Fibroblast of pulmonary artery (primary cell): ENCODE results near the gene RANBP17.

ENCODE experiments used
- DNase-seq: peaks from one replicate; pipeline ENCODE4 v3.0.0-alpha.2; 2010; ENCODE audit warnings: low read depth
- H3K4me3 ChIP-seq: replicated peaks from 2 replicates; pipeline ENCODE4 v1.5.1; 2011; ENCODE audit warnings: low read depth, mild to moderate bottlenecking, control low read depth, low read length, moderate library complexity
- CTCF ChIP-seq: IDR thresholded peaks from 2 replicates; pipeline ENCODE4 v1.5.1; 2011; ENCODE audit warnings: mild to moderate bottlenecking, control low read depth, low read length, inconsistent platforms; ENCODE audit errors: missing control alignments

The RANBP17 gene

GRCh38 chr5:171316258-171317121 lies 454.7 kb downstream of the RANBP17 start:
- DNase-seq = no peak
- no peak overlapping the region for H3K4me3 ChIP-seq
- no peak for TF ChIP-seq CTCF

- TF ChIP-seq CTCF = no peak
- H3K4me3 ChIP-seq = no peak overlapping the region
- DNase-seq = no peak
These were observed 455.4 kb downstream of the RANBP17 start for GRCh38 chr5:171317230-171317629.

GRCh38 chr5:171318026-171318425 lies 456.2 kb downstream of the RANBP17 start:
- DNase-seq = no peak
- no peak overlapping the region for H3K4me3 ChIP-seq
- TF ChIP-seq CTCF = no peak

GRCh38 chr5:171321447-171321846 lies 459.6 kb downstream of the RANBP17 start:
- no peak overlapping the region for H3K4me3 ChIP-seq
- no peak for TF ChIP-seq CTCF
- DNase-seq = no peak

DNA sequence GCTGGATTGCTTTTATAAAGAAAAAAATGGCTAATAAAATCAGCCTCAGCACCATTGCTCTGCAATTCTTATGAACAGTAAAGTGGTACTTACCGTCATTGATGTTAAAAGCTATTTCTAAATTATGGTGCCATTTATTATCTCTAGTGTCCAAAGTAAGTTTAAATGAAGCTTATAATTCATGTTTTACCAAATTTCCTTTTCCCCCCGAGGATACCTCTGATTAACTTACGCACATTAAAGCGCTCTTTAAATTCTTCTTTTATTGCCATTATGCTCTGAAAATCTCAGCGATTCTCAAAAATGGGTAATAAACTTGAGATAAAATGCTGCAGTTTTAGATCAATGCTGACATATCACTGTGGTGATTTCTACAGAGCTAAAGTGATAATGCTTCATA lies 460.7 kb downstream of the RANBP17 start:
- no peak for DNase-seq

DNA sequence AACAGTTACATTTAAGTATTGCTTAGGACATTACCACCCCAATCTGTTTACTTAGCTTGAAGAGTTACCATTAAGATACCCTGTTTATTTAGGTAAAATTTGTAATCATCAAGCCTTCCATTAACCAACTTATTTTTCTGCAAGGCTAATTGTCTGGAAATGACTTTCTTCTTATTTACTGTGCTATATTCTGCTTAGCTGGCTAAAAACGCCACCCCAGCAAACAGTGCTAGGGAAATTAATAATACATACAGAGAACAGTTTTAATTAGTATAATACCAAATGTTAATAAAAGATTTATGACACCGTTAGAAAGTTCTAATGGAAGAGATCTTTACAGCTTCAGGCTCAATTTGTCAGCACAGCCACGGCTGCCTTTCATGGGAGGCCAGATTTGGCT lies 461.2 kb downstream of the RANBP17 start:
- no peak for TF ChIP-seq CTCF
- H3K4me3 ChIP-seq = no peak overlapping the region
- no peak for DNase-seq

More for the DNA sequence above, 460.7 kb downstream of the RANBP17 start:
- TF ChIP-seq CTCF = no peak
- no peak overlapping the region for H3K4me3 ChIP-seq
